Activated CD8-positive, alpha-beta memory T cell treated with anti-CD3 and anti-CD28 coated beads for 36 hours (primary cell): Measurements from ENCODE around the gene KRTAP10-2. TPM values are rescaled to one million over a fixed set of nuclear protein-coding genes. Genes with fewer than 3 reads are reported as not detected.

Source experiments
- CTCF ChIA-PET: fragments of 350-600 bp; sonication (Branson Sonifier 250); formaldehyde crosslinking; loops from one replicate; lab custom pipeline; 2021; ENCODE audit warnings: antibody characterized with exemption; lab: Charles Lee
- POLR2A ChIA-PET: fragments of 350-600 bp; sonication (Branson Sonifier 250); formaldehyde crosslinking; loops from one replicate; lab custom pipeline; 2021; ENCODE audit warnings: antibody characterized with exemption; lab: Charles Lee
- total RNA-seq, 2 experiments: library from RNA; stranded (reverse); gene quantifications; one replicate each; pipeline ENCODE4 v1.2.3, GENCODE V29; 2021

KRTAP10-2 gene
- total RNA-seq, 2 experiments from 2014 or later, result not detected

DNA sequence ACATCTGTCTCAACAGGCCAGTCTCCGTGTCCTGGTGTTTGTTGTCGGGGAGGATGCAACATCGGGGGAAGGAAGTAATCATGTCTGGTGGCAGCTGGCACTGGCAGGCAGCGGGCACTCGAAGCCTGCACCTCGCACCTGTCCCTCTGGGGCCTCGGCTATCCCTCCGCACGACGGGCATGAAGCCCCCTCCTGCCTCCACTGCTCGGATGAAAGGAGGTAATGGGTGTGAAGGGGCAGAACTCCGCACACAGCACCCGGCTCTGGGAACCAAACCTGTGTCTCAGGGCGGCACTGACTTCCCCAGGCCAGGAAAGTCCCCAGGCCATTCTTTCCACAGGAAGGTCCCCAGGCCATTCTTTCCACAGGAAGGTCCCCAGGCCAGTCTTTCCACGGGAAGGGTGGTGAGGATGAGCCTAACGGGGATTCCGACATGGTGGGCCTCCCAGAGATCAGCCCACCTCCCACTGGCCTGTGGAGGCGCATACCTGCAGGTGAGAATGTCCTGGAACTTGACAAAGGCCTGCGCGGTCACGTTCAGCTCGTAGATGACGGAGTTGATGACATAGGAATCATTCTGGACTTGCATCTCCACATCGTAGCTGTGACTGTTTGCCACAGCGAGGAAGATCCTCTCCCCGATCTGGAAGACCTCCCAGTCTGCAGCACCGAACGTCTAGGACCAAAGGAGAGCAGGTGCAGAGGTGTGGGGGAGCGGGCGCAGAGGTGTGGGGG is 42.4 kb downstream of the KRTAP10-2 start:
- POLR2A ChIA-PET, result no interaction called here
- CTCF ChIA-PET, result interaction anchor here (1.0 to 1.2 kb wide), 2 partner anchors 284 to 364 kb away, joined by 3 read pairs; partner anchors contain the start of gene PTTG1IP

DNA sequence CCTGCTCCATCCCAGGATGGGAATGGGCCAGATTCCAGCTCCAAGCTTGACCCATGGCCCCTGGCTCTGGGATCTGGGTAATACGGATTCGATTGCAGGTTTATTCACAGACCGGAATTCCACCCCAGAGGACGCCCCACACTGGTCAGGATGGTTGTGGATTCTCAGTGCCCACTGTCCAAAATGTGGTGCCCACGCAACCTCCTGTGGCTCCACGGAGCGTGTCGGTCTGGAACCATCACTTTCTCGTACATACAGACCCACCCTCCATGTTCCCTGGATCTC is 42.9 kb downstream of the KRTAP10-2 start:
- CTCF ChIA-PET, result interaction anchor here (1.0 kb wide), 1 partner anchor 285 kb away, joined by 3 read pairs; no protein-coding TSS in a partner anchor
- POLR2A ChIA-PET, result no interaction called here

DNA sequence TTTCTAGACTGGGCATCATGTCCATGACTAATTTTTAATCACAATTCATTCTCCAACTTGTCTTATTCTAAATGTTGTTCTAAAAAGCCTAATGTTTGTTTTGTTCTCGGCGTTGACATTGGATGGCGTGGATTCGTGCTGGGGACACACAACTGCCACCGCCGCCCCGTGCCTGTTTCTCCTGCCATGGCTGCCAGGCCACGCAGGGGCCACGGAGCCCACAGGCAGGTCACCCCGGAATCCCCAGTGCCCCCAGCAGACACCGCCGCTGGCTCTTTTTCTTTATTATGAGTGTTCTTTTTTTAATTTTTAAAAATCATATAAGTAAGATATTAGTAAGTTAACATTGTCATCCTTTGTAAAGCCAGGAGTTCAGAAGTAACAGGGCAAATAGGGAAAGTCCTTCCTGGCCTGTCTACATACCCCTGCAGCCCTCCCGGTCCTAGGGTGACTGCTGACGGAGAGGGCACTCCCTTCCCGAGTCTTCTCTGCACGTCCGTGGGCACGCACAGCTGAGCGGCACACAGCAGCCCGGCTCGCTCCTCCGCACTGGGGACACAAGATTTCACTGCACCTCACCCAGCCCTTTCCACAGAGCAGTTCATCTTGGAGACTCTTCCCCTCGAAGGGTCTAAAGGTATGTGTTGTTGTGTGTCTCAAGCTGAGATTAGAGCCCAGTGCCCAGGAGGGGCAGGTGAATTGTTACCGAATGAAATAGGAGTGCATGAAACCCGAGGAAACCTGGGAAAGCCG is 43.5 kb downstream of the KRTAP10-2 start:
- ChIA-PET CTCF (interaction anchor here (1.0 kb wide), 1 partner anchor 285 kb away, joined by 3 read pairs; no protein-coding TSS in a partner anchor), POLR2A (no interaction called here)

DNA sequence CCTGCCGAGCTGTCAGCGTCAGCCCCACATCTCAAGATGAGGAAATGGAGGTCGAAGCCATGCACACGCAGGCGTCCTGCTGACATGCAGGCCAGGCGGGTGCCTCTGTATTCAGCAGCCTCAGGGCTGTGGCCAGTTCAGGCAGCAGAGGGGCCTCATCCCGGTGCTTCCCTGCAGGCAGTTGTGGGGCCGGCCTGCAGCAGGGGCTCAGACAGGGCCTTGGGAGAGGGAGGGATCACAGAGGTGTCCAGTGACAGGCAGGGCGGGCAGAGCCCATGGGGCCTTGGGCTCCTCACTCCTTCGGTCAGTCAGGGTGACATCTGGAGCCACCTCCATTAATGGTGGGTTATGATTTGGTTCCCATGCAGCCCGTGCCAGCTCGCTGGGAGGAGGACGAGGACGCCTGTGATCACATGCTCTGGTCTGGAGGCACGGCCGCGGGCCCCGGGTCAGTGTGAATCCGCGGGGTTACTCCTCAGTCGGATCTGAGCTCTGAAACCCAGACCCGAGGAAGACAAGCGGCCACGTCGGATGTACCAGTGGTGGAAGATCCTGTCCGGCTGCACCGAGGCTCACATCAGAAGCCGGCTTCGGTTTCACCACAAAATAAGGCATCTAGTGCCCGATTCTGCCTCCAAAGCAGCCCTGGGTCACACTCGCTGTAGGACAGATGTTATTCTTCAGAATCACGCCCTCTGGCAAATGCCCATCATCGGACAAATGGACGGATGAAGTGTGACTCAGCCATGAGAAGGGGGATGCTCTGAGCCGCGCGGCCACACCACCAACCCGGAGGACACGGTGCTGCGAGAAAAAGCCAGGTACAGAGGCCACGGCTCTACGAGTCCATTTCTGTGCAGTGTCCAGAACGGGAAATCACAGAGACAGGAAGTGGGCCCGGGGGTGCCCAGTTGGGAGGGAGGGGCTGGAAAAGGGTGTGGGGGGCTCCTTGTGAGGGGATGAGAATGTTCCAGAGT is 44.7 kb downstream of the KRTAP10-2 start:
- POLR2A ChIA-PET, result no interaction called here

DNA sequence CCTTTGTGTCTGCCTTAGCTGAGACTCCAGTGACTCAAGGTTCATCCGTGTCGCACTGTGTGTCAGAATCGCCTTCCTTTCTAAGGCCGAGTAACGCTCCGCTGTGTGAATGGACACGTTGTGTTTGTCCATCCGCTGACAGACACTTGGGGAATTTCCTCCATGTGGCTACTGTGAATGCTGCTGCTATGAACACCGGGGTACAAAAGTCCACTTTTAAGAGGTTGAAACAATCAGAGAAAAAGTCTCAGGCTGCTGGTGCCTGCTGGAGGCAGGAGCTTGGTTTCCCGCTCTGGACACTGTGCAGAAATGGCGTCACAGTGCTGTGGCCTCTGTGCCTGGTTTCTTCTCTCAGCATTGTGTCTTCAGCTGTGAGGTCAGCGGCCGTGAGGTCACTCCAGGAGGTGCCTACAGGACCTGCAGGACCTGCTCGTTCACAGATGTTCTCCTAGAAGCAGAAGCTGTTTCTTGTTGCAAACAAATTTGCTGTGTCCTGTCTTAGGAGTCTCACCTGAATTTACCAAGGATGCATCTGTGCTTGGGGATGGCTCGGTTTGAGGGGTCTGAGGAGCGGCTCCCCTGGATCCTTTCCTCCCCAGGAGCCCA is 45.5 kb downstream of the KRTAP10-2 start:
- POLR2A ChIA-PET, result no interaction called here
- CTCF ChIA-PET, result interaction anchor here (1.7 kb wide), 1 partner anchor 288 kb away, joined by 4 read pairs; no protein-coding TSS in a partner anchor

More for the DNA sequence above, 44.7 kb downstream of the KRTAP10-2 start:
- CTCF ChIA-PET, result interaction anchor here (1.7 kb wide), 1 partner anchor 287 kb away, joined by 4 read pairs; no protein-coding TSS in a partner anchor

DNA sequence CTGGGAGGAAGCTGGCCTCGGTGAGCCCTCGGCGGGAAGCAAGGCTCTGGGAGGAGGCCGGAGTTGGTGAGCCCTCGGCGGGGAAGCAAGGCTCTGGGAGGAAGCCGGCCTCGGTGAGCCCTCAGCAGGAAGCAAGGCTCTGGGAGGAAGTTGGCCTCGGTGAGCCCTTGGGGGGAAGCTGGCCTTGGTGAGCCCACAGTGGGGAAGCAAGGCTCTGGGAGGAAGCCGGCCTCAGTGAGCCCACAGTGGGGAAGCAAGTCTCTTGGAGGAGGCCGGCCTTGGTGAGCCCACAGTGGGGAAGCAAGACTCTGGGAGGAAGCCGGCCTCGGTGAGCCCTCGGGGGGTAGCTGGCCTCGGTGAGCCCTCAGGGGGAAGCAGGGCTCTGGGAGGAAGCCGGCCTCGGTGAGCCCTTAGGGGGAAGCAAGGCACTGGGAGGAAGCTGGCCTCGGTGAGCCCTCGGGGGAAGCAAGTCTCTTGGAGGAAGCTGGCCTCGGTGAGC is 47.4 kb downstream of the KRTAP10-2 start:
- CTCF ChIA-PET, result interaction anchor here (0.7 kb wide), 1 partner anchor 542 kb away, joined by 3 read pairs; no protein-coding TSS in a partner anchor
- POLR2A ChIA-PET, result interaction anchor here (0.6 kb wide), 1 partner anchor 288 kb away, joined by 3 read pairs; no protein-coding TSS in a partner anchor

DNA sequence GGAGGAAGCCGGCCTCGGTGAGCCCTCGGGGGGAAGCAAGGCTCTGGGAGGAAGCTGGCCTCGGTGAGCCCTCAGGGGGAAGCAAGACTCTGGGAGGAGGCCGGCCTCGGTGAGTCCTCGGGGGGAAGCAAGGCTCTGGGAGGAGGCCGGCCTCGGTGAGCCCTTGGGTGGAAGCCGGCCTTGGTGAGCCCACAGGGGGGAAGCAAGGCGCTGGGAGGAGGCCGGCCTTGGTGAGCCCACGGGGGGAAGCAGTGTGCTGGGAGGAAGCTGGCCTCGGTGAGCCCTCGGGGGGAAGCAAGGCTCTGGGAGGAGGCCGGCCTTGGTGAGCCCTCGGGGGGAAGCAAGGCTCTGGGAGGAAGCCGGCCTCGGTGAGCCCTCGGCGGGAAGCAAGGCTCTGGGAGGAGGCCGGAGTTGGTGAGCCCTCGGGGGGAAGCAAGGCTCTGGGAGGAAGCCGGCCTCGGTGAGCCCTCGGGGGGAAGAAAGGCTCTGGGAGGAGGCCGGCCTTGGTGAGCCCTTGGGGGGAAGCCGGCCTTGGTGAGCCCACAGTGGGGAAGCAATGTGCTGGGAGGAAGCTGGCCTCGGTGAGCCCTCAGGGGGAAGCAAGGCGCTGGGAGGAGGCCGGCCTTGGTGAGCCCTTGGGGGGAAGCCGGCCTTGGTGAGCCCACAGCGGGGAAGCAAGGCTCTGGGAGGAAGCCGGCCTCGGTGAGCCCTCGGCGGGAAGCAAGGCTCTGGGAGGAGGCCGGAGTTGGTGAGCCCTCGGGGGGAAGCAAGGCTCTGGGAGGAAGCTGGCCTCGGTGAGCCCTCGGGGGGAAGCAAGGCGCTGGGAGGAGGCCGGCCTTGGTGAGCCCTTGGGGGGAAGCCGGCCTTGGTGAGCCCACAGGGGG is 48.1 kb downstream of the KRTAP10-2 start:
- POLR2A ChIA-PET, result interaction anchor here (0.6 kb wide), 1 partner anchor 288 kb away, joined by 3 read pairs; no protein-coding TSS in a partner anchor
- CTCF ChIA-PET, result interaction anchor here (0.7 kb wide), 1 partner anchor 543 kb away, joined by 3 read pairs; no protein-coding TSS in a partner anchor

DNA sequence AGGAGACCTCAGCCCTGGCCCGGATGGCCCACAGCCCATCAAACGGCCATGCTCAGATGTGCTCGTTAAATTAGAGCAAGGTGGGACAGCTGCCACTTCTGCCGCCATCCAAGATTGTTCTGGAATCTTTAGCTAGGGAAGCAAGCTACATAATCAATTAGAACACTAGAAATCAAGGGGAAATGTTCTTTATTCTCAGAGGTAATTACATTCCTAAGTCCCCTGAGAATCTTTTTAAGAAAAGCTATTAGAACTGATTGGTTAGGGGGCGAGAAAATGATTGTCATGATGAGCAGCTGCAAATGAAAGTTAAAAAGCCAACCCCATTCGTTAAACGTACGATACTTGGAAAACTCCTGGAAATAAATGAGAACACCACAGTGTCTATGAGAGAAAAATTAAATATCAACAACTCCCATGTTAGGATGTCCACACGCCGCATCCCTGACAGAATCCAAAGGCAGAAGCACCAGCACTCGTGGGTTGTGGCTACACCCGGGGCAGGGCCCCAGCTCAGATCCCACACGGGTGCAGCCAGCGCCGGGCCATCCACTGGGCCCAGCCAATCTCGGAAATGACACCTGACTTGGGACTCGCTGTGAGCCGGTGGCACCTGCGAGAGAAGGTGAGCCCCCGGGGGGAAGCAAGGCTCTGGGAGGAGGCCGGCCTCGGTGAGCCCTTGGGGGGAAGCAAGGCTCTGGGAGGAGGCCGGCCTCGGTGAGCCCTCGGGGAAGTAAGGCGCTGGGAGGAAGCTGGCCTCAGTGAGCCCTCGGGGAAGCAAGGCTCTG is 48.9 kb downstream of the KRTAP10-2 start:
- CTCF ChIA-PET, result interaction anchor here (1.3 kb wide), 1 partner anchor 8 kb away, joined by 4 read pairs; no protein-coding TSS in a partner anchor
- POLR2A ChIA-PET, result no interaction called here

Other genes with a start within 250 kb of the KRTAP10-2 start
- 10 to 100 TPM; 15.4 to 16.1 TPM for gene CFAP410, start 212.1 kb downstream of the KRTAP10-2 start, total RNA-seq
- 1 to 10 TPM; 6.5 to 6.8 TPM for gene TRPM2, start 197.9 kb downstream of the KRTAP10-2 start, total RNA-seq
- 1 to 10 TPM; 1.0 TPM for gene LRRC3, start 96.0 kb downstream of the KRTAP10-2 start, total RNA-seq
- not detected for gene KRTAP10-1, start 11.3 kb downstream of the KRTAP10-2 start, total RNA-seq
- not detected for gene KRTAP10-3, start 7.3 kb upstream of the KRTAP10-2 start, total RNA-seq
- gene KRTAP10-4, start 22.2 kb upstream of the KRTAP10-2 start, total RNA-seq, result not detected
- not detected for gene KRTAP10-5, start 29.1 kb upstream of the KRTAP10-2 start, total RNA-seq
- not detected for gene KRTAP10-6, start 41.0 kb upstream of the KRTAP10-2 start, total RNA-seq
- gene KRTAP10-7, start 49.1 kb upstream of the KRTAP10-2 start, total RNA-seq, result not detected
- gene KRTAP10-8, start 60.6 kb upstream of the KRTAP10-2 start, total RNA-seq, result not detected
- not detected for gene KRTAP10-9, start 75.6 kb upstream of the KRTAP10-2 start, total RNA-seq
- not detected for gene KRTAP10-10, start 85.9 kb upstream of the KRTAP10-2 start, total RNA-seq
- not detected for gene KRTAP10-11, start 94.9 kb upstream of the KRTAP10-2 start, total RNA-seq
- gene KRTAP12-4, start 103.2 kb upstream of the KRTAP10-2 start, total RNA-seq, result not detected
- gene KRTAP12-3, start 106.4 kb upstream of the KRTAP10-2 start, total RNA-seq, result not detected
- gene KRTAP12-2, start 115.4 kb upstream of the KRTAP10-2 start, total RNA-seq, result not detected
- gene KRTAP12-1, start 130.7 kb upstream of the KRTAP10-2 start, total RNA-seq, result not detected
- not detected for gene KRTAP10-12, start 145.7 kb upstream of the KRTAP10-2 start, total RNA-seq
- not detected for gene TSPEAR, start 160.1 kb upstream of the KRTAP10-2 start, total RNA-seq